CD14-positive monocyte (primary cell): ENCODE results near the gene RALGDS. TPM values are rescaled to one million over a fixed set of nuclear protein-coding genes. Genes with fewer than 3 reads are reported as not detected.

Source experiments
- DNase-seq, 3 donors: peaks; one replicate each; pipeline ENCODE4 v3.0.0-alpha.2; 2011 to 2022
- H2AFZ ChIP-seq: 2 replicates; pipeline ENCODE4 v1.6.0; 2012; ENCODE audit warnings: mild to moderate bottlenecking, low read depth, low read length, inconsistent platforms; ENCODE audit not compliant: insufficient read depth, poor library complexity, severe bottlenecking
- H3K27ac ChIP-seq, 2 donors: 1 replicate in 1 of 2; 2 replicates in 1 of 2; pipeline ENCODE4 v1.5.1; 2012 to 2013; ENCODE audit warnings: low read length in 2 of 2, control low read depth in 1 of 2, inconsistent platforms in 1 of 2, low read depth in 1 of 2, mild to moderate bottlenecking in 1 of 2
- H3K27me3 ChIP-seq, 2 donors: one replicate each; pipeline versions ENCODE4 v1.6.0 to v1.6.1; 2011 to 2013; ENCODE audit warnings: low read length in 2 of 2; ENCODE audit not compliant: control insufficient read depth in 2 of 2, insufficient read depth in 2 of 2
- H3K36me3 ChIP-seq, 2 donors: replicated peaks in 1 of 2; 1 replicate in 1 of 2; 2 replicates in 1 of 2; pipeline versions ENCODE4 v1.5.1 to v1.6.1; 2012 to 2013; ENCODE audit warnings: low read length in 2 of 2, control low read depth in 1 of 2, inconsistent platforms in 1 of 2, mild to moderate bottlenecking in 1 of 2; ENCODE audit not compliant: insufficient read depth in 2 of 2, control insufficient read depth in 1 of 2
- H3K4me1 ChIP-seq, 2 donors: 1 replicate in 1 of 2; 2 replicates in 1 of 2; pipeline versions ENCODE4 v1.5.1 to v1.6.1; 2012 to 2013; ENCODE audit warnings: low read length in 2 of 2, control low read depth in 1 of 2, inconsistent platforms in 1 of 2, mild to moderate bottlenecking in 1 of 2, moderate library complexity in 1 of 2; ENCODE audit not compliant: insufficient read depth in 2 of 2, control insufficient read depth in 1 of 2
- H3K4me2 ChIP-seq: replicated peaks from 2 replicates; pipeline ENCODE3; 2012; ENCODE audit warnings: low read length, moderate library complexity, mild to moderate bottlenecking; ENCODE audit not compliant: poor library complexity, severe bottlenecking; ENCODE audit errors: extremely low read depth
- H3K4me3 ChIP-seq, 3 experiments: fragments of 200-600 bp in 1 of 3; sonication (generic) in 1 of 3; replicated peaks in 1 of 3; 1 replicate in 2 of 3; 2 replicates in 1 of 3; pipeline ENCODE4 v1.5.1; 2011 to 2013; ENCODE audit warnings: low read length in 3 of 3, mild to moderate bottlenecking in 3 of 3, control low read depth in 2 of 3, low read depth in 2 of 3, inconsistent platforms in 1 of 3, moderate library complexity in 1 of 3
- H3K79me2 ChIP-seq: 2 replicates; pipeline ENCODE4 v1.6.0; 2012; ENCODE audit warnings: mild to moderate bottlenecking, control low read depth, inconsistent platforms, low read length, moderate library complexity; ENCODE audit not compliant: insufficient read depth
- H3K9ac ChIP-seq: 2 replicates; pipeline ENCODE4 v1.6.0; 2017; ENCODE audit warnings: low read length, mild to moderate bottlenecking; ENCODE audit not compliant: insufficient read depth, poor library complexity, severe bottlenecking
- H3K9me3 ChIP-seq, 2 donors: replicated peaks in 1 of 2; 1 replicate in 1 of 2; 2 replicates in 1 of 2; pipeline versions ENCODE4 v1.5.1 to v1.6.1; 2012 to 2013; ENCODE audit warnings: low read length in 2 of 2, control low read depth in 1 of 2; ENCODE audit not compliant: control insufficient read depth in 1 of 2, insufficient read depth in 1 of 2
- H4K20me1 ChIP-seq: 2 replicates; pipeline ENCODE4 v1.6.0; 2012; ENCODE audit warnings: mild to moderate bottlenecking, low read length, control low read depth, moderate library complexity; ENCODE audit not compliant: insufficient read depth
- H3K27ac Mint-ChIP-seq, 7 donors: one replicate each; pipeline ENCODE4 v1.8.0; 2020; ENCODE audit warnings: mild to moderate bottlenecking in 7 of 7, mixed read lengths in 7 of 7, moderate library complexity in 6 of 7, inconsistent platforms in 2 of 7
- H3K27me3 Mint-ChIP-seq, 3 donors: one replicate each; pipeline ENCODE4 v1.8.0; 2021 to 2022; ENCODE audit warnings: low read depth in 3 of 3, mild to moderate bottlenecking in 3 of 3, mixed read lengths in 3 of 3, moderate library complexity in 3 of 3, inconsistent platforms in 1 of 3
- H3K36me3 Mint-ChIP-seq, 2 donors: one replicate each; pipeline ENCODE4 v1.8.0; 2020; ENCODE audit warnings: mixed read lengths in 2 of 2, inconsistent platforms in 1 of 2, mild to moderate bottlenecking in 1 of 2
- H3K4me1 Mint-ChIP-seq: one replicate; pipeline ENCODE4 v1.8.0; 2020; ENCODE audit warnings: mild to moderate bottlenecking, mixed read lengths
- H3K4me3 Mint-ChIP-seq, 2 donors: one replicate each; pipeline ENCODE4 v1.8.0; 2020; ENCODE audit warnings: mild to moderate bottlenecking in 2 of 2, mixed read lengths in 2 of 2, moderate library complexity in 1 of 2
- H3K9me3 Mint-ChIP-seq, 7 donors: one replicate each; pipeline ENCODE4 v1.8.0; 2020 to 2022; ENCODE audit warnings: mixed read lengths in 7 of 7, mild to moderate bottlenecking in 6 of 7, moderate library complexity in 6 of 7, inconsistent platforms in 2 of 7
- CTCF ChIP-seq: fragments of 200-600 bp; IDR thresholded peaks from one replicate; pipeline ENCODE4 v1.8.0; 2022; ENCODE audit warnings: antibody characterized with exemption, mild to moderate bottlenecking
- WGBS: methylation state at CpG from one replicate; pipeline ENCODE4 v1.1.5; 2013; ENCODE audit warnings: missing lambda C conversion rate; ENCODE audit not compliant: insufficient coverage; 5-methylcytosine and 5-hydroxymethylcytosine counted together
- intact Hi-C, 2 donors: fragments of 100-400 bp; cut with micrococcal nuclease; formaldehyde crosslinking; loops; one replicate each; pipeline versions ENCODE4 v1.15.0 to v1.15.1; 2023
- polyA plus RNA-seq, 3 donors: library from polyadenylated mRNA; depleted of rRNA in 1 of 3; unstranded in 2 of 3; stranded (reverse) in 1 of 3; fragments of 300-500 nt in 2 of 3; fragments of >200 nt in 1 of 3; fragmentation: Illumina TruSeq in 2 of 3; gene quantifications; 1 replicate in 2 of 3; 2 replicates in 1 of 3; pipeline ENCODE4 v1.2.3, GENCODE V29; 2012 to 2021

The RALGDS gene
- polyA plus RNA-seq, 3 donors, result 3.5 to 63.8 (median 4.2) TPM

GRCh38 chr9:133151041-133151440 lies 30.0 kb upstream of the RALGDS start:
- no peak for TF ChIP-seq CTCF
- Mint-ChIP-seq H3K4me3 (peak overlapping the region in 1 of 2 donors; percentile 47), H3K9me3 (peaks cover 0 to 1% (median 0%) of the 10 kb centered on the region in 7 donors), H3K27ac (peak overlapping the region in 1 of 7 donors; percentile 30), H3K36me3 (peaks cover 16 to 24% of the 10 kb centered on the region in 2 donors), H3K27me3 (peaks cover 4 to 17% (median 4%) of the 10 kb centered on the region in 3 donors), H3K4me1 (peaks cover 21% of the 10 kb centered on the region)
- 95% methylated on average over 6 of the region's 6 CpGs for WGBS
- Histone ChIP-seq H3K9me3 (no peaks in the 10 kb centered on the region), H3K4me3 (no peak overlapping the region), H4K20me1 (peaks cover 57% of the 10 kb centered on the region), H3K79me2 (no peaks in the 10 kb centered on the region), H2AFZ (no peak overlapping the region), H3K4me2 (no peak overlapping the region), H3K27ac (no peak overlapping the region), H3K9ac (no peak overlapping the region), H3K27me3 (no peaks in the 10 kb centered on the region), H3K4me1 (peaks cover 21 to 25% of the 10 kb centered on the region in 2 donors), H3K36me3 (peaks cover 22 to 26% of the 10 kb centered on the region in 2 donors)
- intact Hi-C loops, result no loop called here
- DNase-seq, result no peak

GRCh38 chr9:133149130-133150015 lies 28.3 kb upstream of the RALGDS start:
- H3K4me2 ChIP-seq, result peak overlapping the region; percentile 91
- peaks cover 51% of the 10 kb centered on the region for H4K20me1 ChIP-seq
- H3K27ac ChIP-seq, result peak overlapping the region; percentile 43 to 46
- Mint-ChIP-seq H3K4me1 (peaks cover 31% of the 10 kb centered on the region), H3K27me3 (peaks cover 4 to 18% (median 4%) of the 10 kb centered on the region in 3 donors), H3K36me3 (peaks cover 4 to 9% of the 10 kb centered on the region in 2 donors), H3K4me3 (peak overlapping the region; percentile 67 to 71), H3K9me3 (no peaks in the 10 kb centered on the region), H3K27ac (peak overlapping the region in 4 of 7 donors; percentile 24 to 61 (median 36))
- peak; percentile 89 to 94 (median 90) for DNase-seq
- intact Hi-C loops, result loop anchor here (2.0 to 5.0 kb wide), 2 partner anchors 13 to 117 kb away; partner anchors contain the start of genes GTF3C5 (in 2 of the 2) and GBGT1 (in 1 of the 2)
- H3K4me3 ChIP-seq, result peak overlapping the region; percentile 18 to 58 (median 19)
- WGBS, result 1% methylated on average over 90 of the region's 95 CpGs
- peak; percentile 44 for TF ChIP-seq CTCF
- H3K27me3 ChIP-seq, result no peaks in the 10 kb centered on the region
- H3K9ac ChIP-seq, result peak overlapping the region; percentile 37
- H2AFZ ChIP-seq, result peak overlapping the region; percentile 69
- no peaks in the 10 kb centered on the region for H3K9me3 ChIP-seq
- peaks cover 6 to 9% of the 10 kb centered on the region in 2 donors for H3K36me3 ChIP-seq
- no peaks in the 10 kb centered on the region for H3K79me2 ChIP-seq
- H3K4me1 ChIP-seq, result peaks cover 26 to 33% of the 10 kb centered on the region in 2 donors
